ENCODE results near the gene SULF2.

The SULF2 gene

GRCh38 chr20:47682916-47683315 lies 102.4 kb downstream of the SULF2 start:
- DNase-seq (ENCODE audit: low spot score), result no peak

- DNase-seq (ENCODE audit: low spot score), result no peak
These were observed 103.1 kb downstream of the SULF2 start for GRCh38 chr20:47682028-47682783.

- no peak for DNase-seq (ENCODE audit: low spot score)
These were observed 104.3 kb downstream of the SULF2 start for GRCh38 chr20:47680804-47681529.

GRCh38 chr20:47679462-47679861 lies 105.8 kb downstream of the SULF2 start:
- no peak for DNase-seq (ENCODE audit: low spot score)

- DNase-seq (ENCODE audit: low spot score), result no peak
These were observed 106.7 kb downstream of the SULF2 start for GRCh38 chr20:47678536-47678935.

DNA sequence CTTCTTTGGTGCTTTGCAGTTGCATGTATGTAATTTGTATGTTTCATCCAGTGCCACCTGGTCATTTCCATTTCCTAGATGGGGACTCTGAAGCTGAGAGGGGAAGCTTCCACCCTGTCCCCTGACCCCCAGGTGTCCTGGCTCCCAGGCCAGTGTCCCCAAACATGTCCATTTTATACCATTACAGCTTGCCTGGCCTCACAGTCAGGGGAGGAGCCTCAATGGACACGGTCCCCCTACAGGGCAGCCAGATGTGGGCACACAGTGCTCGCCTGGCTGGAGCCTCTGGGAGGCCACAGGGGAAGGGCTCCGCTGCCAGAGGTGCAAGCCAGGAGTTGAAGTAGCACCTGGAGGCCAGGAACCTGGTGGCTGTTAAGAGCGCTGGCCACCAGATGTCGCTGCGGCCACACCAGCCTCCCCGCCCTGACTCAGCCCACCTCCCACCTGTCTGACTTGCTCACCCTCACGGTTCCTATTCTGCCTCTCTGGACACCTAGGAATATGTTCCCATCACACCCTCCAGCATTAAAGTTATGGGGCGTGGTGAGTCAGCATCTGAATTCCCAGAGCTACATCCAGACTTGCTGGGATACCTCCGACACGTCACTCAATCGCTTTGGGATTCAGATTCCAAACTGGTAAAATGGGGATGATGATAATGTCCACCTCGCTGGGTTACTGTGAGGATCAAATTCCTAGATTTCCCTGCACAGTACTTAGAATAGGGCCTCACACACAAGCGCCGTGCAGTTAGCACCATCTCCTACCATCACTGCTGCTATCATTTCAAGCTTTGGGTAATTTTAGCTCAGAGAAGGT lies 107.4 kb downstream of the SULF2 start:
- peak; percentile 49 for DNase-seq (ENCODE audit: low spot score)

- DNase-seq (ENCODE audit: low spot score), result no peak
These were observed 108.2 kb downstream of the SULF2 start for GRCh38 chr20:47676912-47677634.

GRCh38 chr20:47676219-47676721 lies 109.0 kb downstream of the SULF2 start:
- DNase-seq (ENCODE audit: low spot score), result no peak

DNA sequence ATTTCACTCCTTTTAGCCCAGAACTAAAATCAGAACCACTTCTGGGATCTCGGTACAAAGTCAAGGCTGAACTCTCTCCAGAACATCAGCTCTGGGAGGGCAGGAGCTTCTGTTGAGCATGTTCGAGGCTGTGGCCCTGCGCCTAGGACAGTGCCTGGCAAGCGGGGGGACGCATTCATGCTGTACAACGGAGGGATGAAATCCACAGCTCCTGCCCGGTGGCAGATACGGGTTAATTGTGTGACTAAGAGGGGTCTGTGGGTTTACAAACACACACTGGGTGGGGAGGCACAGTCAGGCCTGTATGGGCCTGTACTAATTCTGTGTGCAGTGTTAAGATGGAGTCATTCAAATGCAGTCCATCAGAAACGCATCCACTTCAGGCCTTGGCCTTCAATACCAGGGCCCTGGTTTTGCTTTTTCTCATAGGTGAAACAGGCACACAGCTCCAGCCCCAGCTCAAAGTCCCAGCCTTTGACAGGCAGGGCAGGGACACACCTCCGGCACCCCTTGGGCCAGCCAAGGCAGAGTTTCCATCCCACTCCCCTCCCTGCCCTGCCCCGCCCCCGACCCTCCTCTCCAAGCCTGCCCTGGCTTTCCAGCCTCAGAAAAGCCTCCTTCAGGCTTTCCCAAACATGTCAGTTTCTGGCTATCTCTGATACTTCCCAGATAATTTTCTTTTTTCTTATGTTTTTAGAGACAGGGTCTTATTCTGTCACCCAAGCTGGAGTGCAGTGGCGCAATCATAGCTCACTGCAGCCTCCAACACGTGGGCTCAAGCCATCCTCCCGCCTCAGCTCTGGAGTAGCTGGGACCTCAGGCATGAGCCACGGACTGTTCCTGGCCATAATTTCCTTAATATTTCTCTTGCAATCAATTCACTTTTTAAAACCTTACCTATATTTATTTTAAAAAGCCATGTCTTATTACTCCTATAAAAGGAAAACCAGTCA lies 109.8 kb downstream of the SULF2 start:
- no peak for DNase-seq (ENCODE audit: low spot score)

GRCh38 chr20:47674686-47675085 lies 110.6 kb downstream of the SULF2 start:
- DNase-seq (ENCODE audit: low spot score), result no peak

GRCh38 chr20:47674145-47674544 lies 111.1 kb downstream of the SULF2 start:
- no peak for DNase-seq (ENCODE audit: low spot score)

- no peak for DNase-seq (ENCODE audit: low spot score)
These were observed 111.7 kb downstream of the SULF2 start for GRCh38 chr20:47673671-47673955.

- DNase-seq (ENCODE audit: low spot score), result no peak
These were observed 112.2 kb downstream of the SULF2 start for GRCh38 chr20:47672886-47673670.

DNA sequence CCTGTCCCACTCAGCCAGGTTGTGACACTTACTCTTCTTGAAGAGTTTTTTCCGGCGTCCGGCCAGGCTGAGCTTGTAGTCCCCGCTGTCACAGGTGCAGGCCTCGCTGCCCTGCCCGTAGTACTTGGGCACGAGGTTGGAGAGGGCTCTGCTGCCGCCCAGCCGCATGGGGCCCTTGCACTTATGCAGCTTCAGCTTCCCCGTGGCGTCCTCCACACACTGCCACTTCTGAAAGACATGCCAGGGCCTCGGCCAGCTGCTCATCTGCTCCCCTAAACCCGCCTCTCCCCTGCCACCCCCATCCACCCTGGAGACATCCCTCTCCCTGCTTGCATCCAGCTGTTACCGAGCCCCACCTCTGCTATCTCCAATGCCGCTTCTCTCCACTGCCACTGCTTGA lies 113.1 kb downstream of the SULF2 start:
- no peak for DNase-seq (ENCODE audit: low spot score)

GRCh38 chr20:47670913-47671312 lies 114.4 kb downstream of the SULF2 start:
- DNase-seq (ENCODE audit: low spot score), result no peak

GRCh38 chr20:47669927-47670890 lies 115.1 kb downstream of the SULF2 start:
- no peak for DNase-seq (ENCODE audit: low spot score)

GRCh38 chr20:47669489-47669888 lies 115.8 kb downstream of the SULF2 start:
- DNase-seq (ENCODE audit: low spot score), result no peak

GRCh38 chr20:47669152-47669425 lies 116.2 kb downstream of the SULF2 start:
- DNase-seq (ENCODE audit: low spot score), result no peak
